Fibroblast of lung (primary cell): ENCODE results near the gene INPP4A.

Experiments
- EZH2 ChIP-seq: IDR thresholded peaks from 2 replicates; pipeline ENCODE4 v1.5.1; 2012; ENCODE audit warnings: low read length, control low read depth, mild to moderate bottlenecking; ENCODE audit errors: missing control alignments
- TF ChIP-seq, protein P1 (sequence below), 2 donors: IDR thresholded peaks in 1 of 2; conservative IDR thresholded peaks in 1 of 2; 1 replicate in 1 of 2; 2 replicates in 1 of 2; pipeline ENCODE4 v1.5.1; 2011 to 2012; ENCODE audit warnings: low read length in 2 of 2, control low read depth in 1 of 2, inconsistent platforms in 1 of 2, low read depth in 1 of 2, mild to moderate bottlenecking in 1 of 2

- TF ChIP-seq, protein P1, sequence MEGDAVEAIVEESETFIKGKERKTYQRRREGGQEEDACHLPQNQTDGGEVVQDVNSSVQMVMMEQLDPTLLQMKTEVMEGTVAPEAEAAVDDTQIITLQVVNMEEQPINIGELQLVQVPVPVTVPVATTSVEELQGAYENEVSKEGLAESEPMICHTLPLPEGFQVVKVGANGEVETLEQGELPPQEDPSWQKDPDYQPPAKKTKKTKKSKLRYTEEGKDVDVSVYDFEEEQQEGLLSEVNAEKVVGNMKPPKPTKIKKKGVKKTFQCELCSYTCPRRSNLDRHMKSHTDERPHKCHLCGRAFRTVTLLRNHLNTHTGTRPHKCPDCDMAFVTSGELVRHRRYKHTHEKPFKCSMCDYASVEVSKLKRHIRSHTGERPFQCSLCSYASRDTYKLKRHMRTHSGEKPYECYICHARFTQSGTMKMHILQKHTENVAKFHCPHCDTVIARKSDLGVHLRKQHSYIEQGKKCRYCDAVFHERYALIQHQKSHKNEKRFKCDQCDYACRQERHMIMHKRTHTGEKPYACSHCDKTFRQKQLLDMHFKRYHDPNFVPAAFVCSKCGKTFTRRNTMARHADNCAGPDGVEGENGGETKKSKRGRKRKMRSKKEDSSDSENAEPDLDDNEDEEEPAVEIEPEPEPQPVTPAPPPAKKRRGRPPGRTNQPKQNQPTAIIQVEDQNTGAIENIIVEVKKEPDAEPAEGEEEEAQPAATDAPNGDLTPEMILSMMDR (conservative IDR thresholded peaks at IDR 0.05 in 1 of 2, IDR thresholded peaks at IDR 0.05 in 1 of 2; ENCODE audit: low read depth in 1 of 2, low read length in 2 of 2), result no peak
- no peak for TF ChIP-seq EZH2
These were observed 102.6 kb downstream of the INPP4A start for GRCh38 chr2:98547092-98547790.
